GM04503 (cell line): ENCODE results near the gene WDR33.
"Not testable (repeated sequence)": the region's sequence is repeated elsewhere in the genome, so short reads cannot be mapped to it uniquely, and the experiment has no call there.

Experiments used
- DNase-seq: peaks from one replicate; pipeline ENCODE4 v3.0.0-alpha.2; 2012; ENCODE audit warnings: low read depth

Gene WDR33

GRCh38 chr2:127810156-127810618, 784 bp downstream of the WDR33 start:
- DNase-seq: no peak

- no peak for DNase-seq
These were observed 3.2 kb downstream of the WDR33 start for GRCh38 chr2:127807678-127808353.

- not testable (repeated sequence) for DNase-seq
These were observed 4.1 kb downstream of the WDR33 start for GRCh38 chr2:127806860-127807259.

- DNase-seq: no peak
These were observed 5.5 kb downstream of the WDR33 start for GRCh38 chr2:127805491-127805890.

GRCh38 chr2:127799926-127800325, 11.0 kb downstream of the WDR33 start:
- DNase-seq: no peak

DNA sequence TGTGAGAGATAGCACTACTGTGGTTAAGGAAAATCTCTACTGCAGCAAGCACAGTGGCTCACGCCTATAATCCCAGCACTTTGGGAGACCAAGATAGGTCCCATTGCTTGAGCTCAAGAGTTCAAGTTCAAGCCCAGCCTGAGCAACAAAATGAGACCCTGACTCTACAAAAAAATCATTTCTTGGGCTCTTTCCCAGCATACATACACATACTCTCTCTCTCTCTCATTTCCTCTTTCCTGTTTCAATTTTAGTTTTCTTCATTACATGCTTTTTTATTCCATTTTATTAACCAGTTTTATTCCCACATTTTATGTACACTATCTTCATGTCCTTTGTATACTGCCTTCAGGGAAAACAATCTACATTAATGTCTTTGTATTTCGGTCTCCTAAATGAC, 14.6 kb downstream of the WDR33 start:
- DNase-seq: no peak

GRCh38 chr2:127794901-127795300, 16.1 kb downstream of the WDR33 start:
- DNase-seq: not testable (repeated sequence)

DNA sequence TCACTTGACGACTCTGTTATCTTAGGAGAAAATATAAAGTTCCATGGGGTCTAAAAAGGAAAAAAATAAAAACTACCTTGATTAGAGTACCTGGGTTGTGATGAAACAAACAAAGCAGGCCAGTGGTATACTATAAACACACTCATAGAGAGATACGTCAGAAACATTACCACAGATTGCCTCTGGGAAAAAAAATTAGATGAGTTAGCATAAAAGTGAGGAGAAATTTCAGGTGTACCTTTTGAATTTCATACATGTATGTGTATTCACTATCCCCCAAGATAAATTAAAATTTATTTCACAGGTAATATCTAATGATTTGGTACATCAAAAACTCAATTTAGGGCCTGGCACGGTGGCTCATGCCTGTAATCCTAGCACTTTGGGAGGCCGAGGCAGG, 18.2 kb downstream of the WDR33 start:
- no peak for DNase-seq

DNA sequence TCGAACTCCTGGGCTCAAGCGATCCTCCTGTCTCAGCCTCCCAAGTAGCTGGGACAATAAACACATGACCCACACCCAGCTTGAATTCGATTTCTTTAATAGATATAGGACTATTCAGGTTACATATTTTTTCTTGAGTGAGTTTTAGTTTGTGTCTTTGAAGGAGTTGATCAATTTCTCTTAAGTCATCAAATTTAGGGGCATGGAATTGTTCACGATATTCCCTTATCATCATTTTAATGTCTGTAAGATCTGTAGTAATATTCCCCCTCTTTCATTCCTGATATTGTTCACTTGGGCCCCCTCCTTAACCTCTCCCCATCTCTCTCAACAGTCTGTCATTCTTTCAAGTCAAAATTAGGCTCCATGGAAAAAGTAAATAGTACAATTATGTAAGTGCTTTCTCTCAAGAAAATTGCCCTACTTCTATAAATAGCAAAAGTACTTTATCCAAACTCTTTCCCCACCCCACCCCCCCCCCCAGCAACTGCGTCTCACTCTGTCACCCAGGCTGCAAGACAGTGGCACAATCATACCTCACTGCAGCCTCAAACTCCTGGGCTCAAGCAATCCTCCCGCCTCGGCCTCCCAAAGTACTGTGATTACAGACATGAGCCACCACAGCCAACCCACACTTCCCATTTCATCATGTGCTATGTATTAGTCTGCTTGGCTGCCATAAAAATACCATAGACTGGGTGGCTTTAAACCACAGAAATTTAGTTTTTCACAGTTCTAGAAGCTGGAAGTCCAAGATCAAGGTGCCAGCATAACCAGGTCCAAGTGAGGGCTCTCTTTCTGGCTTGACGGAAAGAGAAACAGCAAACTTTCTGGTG, 20.1 kb downstream of the WDR33 start:
- DNase-seq: no peak

GRCh38 chr2:127786048-127786809, 24.7 kb downstream of the WDR33 start:
- no peak for DNase-seq

GRCh38 chr2:127784965-127785518, 25.9 kb downstream of the WDR33 start:
- DNase-seq: no peak

DNA sequence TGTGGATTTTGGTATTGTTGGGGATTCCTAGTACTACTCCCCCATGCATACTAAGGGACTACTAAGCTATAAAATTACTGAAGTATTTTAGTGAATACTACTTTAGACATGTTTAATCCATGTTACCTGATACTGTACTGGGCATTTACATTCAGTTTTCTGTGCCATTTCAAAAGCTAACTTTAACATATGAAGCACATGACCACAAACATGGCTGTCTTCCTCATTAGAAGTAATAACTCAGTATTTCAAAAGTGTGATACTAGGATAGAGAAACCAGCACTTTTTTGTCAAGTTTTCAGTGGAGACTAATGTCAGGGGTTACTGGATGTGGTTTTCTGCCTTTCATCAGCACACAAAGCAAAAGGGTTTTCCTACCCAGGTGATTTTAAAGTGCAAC, 27.9 kb downstream of the WDR33 start:
- DNase-seq: no peak

DNA sequence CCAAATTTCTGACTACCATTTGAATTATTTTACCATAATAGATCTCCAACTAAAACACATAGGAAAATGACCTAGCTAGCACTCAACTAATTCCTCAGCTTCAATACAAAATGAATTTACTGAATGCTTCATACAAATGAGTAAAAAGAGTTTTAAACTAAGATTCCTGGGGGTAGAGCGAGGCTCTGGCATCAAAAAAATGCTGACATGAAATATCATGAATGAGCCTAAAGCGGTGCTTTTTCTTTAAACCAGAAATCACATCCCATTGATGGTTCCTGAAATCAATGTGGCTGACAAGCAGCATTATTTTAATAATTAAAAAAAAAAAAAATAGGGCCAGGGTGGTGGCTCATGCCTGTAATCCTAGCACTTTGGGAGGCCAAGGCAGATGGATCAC, 32.1 kb downstream of the WDR33 start:
- no peak for DNase-seq

GRCh38 chr2:127778447-127778846, 32.5 kb downstream of the WDR33 start:
- no peak for DNase-seq

DNA sequence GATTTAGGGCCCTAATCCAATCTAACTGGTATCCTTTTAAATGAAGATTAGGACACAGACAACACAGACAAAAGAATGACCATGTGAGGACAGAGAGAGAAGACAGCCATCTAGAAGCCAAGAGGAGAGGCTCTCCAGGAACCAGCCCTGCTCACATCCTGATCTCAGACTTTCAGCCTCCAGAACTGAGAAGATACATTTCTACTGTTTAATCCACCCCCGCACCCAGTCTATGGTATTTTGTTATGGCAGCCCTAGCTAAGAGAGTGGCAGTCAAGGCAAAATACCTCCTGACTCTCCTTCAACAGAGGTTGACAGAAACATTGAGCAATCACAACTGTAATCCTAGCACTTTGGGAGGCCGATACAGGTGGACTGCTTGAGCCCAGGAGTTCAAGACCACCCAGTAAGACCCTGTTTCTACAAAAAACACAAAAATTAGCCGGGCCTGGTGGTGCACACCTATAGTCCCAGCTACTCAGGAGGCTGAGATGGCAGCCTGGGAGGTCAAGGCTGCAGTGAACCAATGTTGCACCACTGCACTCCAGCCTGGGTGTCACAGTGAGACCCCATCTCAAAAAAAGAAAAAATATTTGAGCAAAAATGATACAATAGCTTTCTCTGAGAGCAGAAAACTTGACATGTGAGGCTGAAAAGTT, 34.7 kb downstream of the WDR33 start:
- no peak for DNase-seq

DNA sequence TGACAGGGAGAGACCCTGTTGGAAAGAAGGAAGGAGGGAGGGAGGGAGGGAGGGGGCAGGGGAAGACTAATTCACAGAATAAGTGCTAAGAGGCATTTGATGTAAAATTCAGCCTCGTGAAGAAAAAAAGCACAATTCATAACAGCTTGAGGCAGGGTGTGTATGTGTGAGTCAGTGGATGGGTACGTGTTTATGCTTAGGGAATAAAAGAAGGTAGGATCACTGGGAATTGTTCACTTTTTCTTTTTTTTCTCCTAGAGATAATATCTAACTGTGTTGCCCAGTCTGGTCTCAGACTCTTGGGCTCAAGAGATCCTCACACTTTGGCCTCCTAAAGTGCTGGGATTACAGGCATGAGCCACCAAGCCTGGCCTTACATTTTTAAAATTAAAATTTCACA, 39.2 kb downstream of the WDR33 start:
- DNase-seq: peak; percentile 28

DNA sequence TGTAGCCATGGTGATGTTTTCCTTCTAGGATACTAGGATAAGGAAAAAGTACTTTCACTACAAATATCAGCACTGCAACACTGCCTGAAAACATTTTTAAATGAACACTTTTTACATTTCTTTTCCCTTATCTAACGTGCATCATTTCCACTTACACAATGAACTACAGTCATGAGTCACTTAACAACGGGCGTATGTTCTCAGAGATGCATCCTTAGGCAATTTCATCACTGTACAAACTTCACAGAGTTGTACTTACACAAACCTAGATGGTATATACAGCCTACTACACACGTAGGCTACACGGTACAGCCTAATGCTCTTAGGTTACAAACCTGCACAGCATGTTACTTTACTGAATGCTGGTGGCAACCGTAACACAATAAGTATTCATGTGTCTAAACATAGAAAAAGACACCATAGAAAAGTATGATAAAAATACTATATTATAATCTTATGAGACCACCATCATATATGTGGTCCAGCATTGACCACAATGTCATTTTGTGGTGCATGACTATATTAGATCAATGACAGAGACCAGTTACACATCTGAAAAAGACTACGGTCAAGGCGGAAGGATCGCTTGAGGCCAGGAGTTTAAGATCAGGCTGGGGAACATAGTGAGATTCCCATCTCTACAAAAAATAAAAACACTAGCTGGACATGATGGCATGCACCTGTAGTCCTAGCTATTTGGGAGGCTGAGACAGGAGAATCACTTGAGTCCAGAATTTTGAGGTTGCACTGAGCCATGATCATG, 39.8 kb downstream of the WDR33 start:
- peak; percentile 69 for DNase-seq

DNA sequence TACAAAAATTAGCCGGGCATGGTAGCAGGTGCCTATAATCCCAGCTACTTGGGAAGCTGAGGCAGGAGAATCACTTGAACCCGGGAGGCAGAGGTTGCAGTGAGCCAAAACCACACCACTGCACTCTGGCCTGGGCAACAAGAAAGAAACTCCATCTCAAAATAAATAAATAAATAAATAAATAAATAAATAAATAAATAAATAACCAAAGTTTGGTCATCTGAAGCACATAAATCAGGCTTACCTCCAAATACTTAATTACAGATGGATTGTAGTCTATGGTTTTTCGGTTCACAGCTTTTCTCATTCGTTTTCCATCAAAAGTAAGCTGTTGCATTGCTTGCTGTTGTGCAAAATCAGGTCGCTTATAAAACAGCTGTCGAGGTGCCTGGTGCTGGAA, 40.4 kb downstream of the WDR33 start:
- not testable (repeated sequence) for DNase-seq

DNA sequence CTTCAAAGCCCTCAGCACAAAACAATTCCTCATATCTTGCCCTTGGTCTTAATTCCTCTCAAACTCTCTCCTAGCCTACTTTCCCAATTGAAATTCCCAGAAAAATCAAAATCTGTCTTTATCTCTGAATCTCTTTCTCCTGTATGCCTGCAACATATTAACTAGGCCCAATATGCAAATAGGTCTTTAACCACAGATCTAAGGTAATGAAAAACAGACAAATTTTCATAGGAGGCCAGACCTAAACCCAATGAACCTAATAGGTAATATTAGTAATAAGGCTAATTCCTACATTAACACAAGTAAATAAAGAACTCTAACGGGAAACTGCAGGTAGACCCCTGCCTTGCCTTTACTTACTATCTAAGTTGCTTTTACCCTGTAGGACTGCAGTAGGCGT, 41.4 kb downstream of the WDR33 start:
- no peak for DNase-seq

GRCh38 chr2:127768775-127769479, 42.0 kb downstream of the WDR33 start:
- DNase-seq: no peak
